Coronary artery (tissue), 2 donors: ENCODE data around the gene ATF4.

Source experiments
- DNase-seq: peaks from one replicate; pipeline ENCODE4 v3.0.0-alpha.2; 2017; ENCODE audit warnings: low spot score
- H3K27ac ChIP-seq, 2 donors: fragments of 200-600 bp; sonication (generic); one replicate each; pipeline ENCODE4 v1.5.1; 2016 to 2019
- H3K4me3 ChIP-seq: fragments of 200-600 bp; sonication (generic); 2 replicates; pipeline ENCODE4 v1.5.1; 2016; ENCODE audit warnings: mild to moderate bottlenecking, moderate library complexity
- TF ChIP-seq, protein P1 (sequence below): fragments of 200-600 bp; sonication (generic); IDR thresholded peaks from one replicate; pipeline ENCODE4 v1.5.1; 2019; ENCODE audit warnings: antibody characterized with exemption

The ATF4 gene

DNA sequence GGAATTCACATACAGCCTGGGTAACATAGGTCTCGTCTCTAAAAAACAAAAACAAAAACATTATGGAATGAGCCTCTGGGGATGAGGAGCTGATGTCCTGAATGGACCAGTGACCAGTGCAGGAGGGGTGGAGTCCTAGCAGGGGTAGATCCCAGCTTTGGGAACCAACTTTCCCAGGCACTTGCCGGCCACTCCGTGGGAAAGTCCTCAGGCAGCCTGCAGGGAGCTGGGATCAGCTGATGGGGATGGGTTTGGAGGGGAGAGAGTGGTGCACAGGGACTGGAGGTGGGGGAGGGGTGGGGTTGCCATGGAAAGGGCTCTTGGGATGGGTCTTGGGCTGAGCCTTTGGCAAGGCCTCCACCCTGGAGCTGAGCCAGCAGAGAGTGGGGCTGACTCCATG, 44.5 kb upstream of the ATF4 start:
- DNase-seq, result no peak
- no peak overlapping the region for H3K27ac ChIP-seq
- TF ChIP-seq, protein P1, sequence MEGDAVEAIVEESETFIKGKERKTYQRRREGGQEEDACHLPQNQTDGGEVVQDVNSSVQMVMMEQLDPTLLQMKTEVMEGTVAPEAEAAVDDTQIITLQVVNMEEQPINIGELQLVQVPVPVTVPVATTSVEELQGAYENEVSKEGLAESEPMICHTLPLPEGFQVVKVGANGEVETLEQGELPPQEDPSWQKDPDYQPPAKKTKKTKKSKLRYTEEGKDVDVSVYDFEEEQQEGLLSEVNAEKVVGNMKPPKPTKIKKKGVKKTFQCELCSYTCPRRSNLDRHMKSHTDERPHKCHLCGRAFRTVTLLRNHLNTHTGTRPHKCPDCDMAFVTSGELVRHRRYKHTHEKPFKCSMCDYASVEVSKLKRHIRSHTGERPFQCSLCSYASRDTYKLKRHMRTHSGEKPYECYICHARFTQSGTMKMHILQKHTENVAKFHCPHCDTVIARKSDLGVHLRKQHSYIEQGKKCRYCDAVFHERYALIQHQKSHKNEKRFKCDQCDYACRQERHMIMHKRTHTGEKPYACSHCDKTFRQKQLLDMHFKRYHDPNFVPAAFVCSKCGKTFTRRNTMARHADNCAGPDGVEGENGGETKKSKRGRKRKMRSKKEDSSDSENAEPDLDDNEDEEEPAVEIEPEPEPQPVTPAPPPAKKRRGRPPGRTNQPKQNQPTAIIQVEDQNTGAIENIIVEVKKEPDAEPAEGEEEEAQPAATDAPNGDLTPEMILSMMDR, result no peak

DNA sequence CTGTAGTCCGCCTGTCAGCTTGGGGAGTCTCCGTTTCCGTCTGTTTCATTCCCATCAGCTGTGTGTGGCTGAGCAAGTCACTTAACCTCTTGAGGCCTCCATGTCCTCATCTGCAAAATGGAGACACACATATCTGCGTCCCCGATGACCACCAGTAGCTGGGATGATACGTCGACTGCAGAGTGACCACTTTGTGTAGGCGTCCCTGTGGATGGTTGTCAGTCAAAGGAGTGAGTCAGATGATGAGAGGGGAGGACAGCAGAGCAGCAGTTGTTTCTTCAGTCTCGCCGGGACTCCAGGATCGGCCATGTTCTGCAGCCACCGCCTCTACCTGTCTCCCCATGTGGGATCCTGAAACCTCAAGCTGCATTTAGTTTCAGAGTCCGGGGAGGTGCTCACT, 43.7 kb upstream of the ATF4 start:
- H3K4me3 ChIP-seq, result no peak overlapping the region
- no peak overlapping the region for H3K27ac ChIP-seq
- DNase-seq, result no peak
- TF ChIP-seq, protein P1, result no peak

More for the DNA sequence above, 44.5 kb upstream of the ATF4 start:
- no peak overlapping the region for H3K4me3 ChIP-seq

DNA sequence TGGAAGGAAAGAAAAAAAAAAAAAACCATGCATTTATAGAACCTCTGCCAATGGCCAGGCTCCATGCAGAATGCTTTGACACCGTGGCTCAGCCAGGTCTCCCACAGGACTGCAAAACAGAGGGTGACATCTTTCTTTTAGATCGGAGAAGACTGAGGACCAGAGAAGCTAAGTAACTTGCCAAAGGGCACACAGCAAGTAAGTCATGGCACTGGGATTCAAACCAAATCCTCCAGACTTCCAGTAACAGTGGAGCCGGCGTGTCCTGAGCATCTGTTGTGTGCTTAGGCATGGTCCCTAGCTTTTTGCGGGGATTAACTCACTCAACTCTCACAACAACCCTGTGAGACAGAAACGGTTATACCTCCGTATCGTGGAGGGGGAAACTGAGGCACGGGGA, 42.8 kb upstream of the ATF4 start:
- Histone ChIP-seq H3K27ac (no peak overlapping the region), H3K4me3 (no peak overlapping the region)
- TF ChIP-seq, protein P1, result no peak
- DNase-seq, result no peak

DNA sequence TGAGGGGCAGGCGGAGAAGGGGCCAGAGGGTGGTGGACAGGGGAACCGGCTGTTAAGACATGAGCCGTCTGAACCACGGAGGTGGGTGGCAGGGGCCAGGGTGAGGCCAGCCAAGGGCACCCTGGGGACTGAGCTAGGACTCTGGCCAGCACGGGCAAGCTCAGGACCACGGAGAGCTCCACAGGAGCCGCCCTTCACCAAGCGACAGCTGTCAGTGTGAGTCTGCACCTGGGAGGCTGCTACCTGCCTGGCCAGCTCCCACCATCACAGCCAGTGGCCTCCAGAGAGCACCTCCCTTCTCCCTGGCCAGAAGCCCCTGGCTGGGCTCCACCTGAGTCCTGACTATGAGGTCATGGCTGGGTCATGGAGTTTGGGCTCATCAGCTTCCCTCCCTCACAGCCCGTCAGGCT, 41.9 kb upstream of the ATF4 start:
- TF ChIP-seq, protein P1, result no peak
- H3K27ac ChIP-seq, result no peak overlapping the region
- no peak for DNase-seq
- H3K4me3 ChIP-seq, result no peak overlapping the region

DNA sequence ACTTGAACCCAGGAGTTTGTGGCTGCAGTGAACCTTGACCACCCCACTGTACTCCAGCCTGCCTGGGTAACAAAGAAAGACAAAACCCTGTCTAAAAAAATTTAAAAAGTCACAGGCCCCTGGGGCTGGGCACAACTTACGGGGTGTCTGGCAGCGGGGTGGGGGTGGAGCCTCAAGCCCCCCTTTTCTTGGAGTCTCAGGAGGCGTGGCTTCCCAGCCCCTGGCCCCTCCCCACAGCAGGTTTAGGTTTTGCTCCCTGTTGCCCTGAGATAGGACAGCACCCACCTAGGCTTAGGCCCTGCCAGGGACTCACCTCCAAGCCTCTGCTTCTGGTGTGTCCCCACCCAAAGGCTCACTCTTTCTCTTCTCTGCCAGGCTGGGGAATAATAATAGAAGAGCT, 41.1 kb upstream of the ATF4 start:
- no peak overlapping the region for H3K4me3 ChIP-seq
- DNase-seq, result no peak
- no peak overlapping the region for H3K27ac ChIP-seq
- TF ChIP-seq, protein P1, result no peak

DNA sequence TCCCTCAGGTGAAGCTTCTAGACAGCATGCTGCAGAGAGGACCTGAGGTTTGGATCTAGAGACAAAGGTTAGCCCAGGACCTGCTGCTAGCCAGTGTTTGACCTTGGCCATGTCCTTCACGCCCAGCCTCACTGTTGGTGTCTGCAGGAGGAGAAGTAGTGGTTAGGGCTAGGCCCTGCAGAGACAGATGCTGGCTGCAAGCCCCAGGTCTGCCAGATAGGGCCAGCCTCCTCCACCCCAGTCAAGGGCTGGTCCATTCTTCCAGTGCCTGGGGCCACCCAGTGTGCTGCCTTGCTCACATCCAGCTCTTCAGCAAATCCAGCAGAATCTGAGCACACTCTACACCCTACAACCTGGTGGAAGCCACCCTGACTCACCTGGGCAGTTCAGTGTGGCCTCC, 39.8 kb upstream of the ATF4 start:
- TF ChIP-seq, protein P1, result no peak

DNA sequence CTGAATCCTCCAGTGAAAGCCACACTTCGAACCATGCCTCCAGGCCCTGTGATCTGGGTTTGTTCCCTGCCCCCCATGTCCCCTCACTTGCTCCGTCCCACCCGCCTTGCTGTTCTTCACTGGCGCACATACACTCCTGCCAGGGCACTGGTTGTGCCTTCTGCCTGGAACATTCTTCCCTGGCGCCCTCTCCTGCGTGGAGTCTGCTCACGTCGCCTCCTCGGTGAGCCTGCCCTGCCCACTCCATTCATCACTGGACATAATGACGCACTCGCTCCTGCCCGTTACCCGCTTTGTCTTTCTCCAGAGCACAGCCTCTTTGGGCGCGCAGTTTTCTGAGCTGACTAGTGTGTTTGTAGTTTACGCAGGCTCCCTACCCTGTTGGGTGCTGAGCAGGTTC, 39.3 kb upstream of the ATF4 start:
- no peak for DNase-seq

More for the DNA sequence above, 39.8 kb upstream of the ATF4 start:
- no peak for DNase-seq
- Histone ChIP-seq H3K27ac (no peak overlapping the region), H3K4me3 (no peak overlapping the region)

More for the DNA sequence above, 39.3 kb upstream of the ATF4 start:
- TF ChIP-seq, protein P1, result no peak
- Histone ChIP-seq H3K27ac (no peak overlapping the region), H3K4me3 (no peak overlapping the region)
